Measurements from ENCODE around the gene CBARP.
"Not testable (repeated sequence)": the region's sequence is repeated elsewhere in the genome, so short reads cannot be mapped to it uniquely, and the experiment has no call there.

Gene CBARP

DNA sequence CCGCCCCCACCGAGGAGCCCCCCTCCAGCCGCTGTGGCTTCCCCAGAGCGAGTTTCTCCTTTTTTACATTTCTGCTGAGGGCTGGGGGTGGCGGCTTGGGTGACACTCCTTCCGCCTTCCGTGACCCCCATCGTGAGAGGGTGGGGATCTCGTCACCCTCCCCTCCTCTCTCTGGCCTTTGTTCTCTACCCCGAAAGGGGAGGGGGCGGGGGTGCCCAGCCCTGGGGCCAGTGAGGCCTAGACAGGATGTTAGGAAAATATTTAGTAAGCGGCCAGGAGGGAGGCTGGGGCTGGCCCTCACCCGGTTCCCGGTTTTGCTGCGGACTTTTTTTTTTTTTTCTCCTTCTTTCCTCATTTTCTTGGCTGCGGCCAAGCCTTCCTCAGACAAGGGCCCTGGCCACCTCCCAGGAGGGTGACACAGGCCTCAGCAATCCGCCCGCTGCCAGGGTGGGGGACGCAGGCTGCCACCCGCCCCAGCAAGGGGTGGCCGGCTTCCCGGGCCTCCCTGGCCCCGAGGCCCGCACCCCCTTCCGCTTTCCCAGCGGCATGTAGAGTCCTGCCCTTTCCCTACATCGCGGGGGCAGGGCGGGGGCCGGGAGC, 14.5 kb upstream of the CBARP start:
- DNase-seq, result peak; percentile 70 to 76

DNA sequence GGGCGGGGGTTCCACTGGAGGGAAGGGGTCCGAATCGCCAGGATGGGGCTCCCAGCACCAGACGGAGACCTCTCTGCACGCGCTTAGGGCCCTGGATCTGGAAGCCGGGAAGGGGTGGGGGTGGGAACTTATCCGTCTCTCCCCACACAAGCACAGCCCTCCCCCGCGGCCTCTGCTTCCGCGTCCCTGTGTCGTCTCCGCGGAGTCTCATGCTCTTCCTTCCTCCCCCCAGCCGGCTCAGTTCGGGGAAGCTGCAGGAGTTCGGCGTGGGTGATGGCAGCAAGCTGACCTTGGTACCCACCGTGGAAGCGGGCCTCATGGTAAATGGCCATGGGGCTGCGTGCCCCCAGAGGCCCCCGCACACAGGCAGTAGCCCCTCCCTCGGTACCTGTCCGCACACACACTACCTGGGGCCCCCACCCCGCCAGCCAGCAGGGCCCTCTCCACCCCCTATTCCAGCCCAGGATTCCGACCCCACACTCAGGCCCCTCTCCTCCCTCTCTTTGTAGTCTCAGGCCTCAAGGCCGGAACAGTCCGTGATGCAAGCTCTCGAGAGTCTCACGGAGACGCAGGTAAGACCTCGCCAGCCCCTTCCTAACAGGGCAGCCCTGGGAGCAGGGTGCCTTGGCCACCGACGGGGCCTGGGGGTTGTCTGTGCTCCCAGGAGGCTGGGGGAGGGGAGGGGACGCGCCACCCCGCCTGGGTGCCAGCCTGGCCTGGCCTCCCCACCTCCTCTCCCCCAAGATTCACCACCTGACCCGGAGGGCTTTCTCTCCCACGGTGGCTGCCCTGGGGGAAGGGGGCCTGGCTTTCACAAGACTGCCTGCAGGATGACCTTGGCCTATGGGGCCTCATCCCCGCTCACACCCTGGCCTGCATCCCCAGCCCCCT, 13.8 kb upstream of the CBARP start:
- DNase-seq, result peak; percentile 68 to 78

DNA sequence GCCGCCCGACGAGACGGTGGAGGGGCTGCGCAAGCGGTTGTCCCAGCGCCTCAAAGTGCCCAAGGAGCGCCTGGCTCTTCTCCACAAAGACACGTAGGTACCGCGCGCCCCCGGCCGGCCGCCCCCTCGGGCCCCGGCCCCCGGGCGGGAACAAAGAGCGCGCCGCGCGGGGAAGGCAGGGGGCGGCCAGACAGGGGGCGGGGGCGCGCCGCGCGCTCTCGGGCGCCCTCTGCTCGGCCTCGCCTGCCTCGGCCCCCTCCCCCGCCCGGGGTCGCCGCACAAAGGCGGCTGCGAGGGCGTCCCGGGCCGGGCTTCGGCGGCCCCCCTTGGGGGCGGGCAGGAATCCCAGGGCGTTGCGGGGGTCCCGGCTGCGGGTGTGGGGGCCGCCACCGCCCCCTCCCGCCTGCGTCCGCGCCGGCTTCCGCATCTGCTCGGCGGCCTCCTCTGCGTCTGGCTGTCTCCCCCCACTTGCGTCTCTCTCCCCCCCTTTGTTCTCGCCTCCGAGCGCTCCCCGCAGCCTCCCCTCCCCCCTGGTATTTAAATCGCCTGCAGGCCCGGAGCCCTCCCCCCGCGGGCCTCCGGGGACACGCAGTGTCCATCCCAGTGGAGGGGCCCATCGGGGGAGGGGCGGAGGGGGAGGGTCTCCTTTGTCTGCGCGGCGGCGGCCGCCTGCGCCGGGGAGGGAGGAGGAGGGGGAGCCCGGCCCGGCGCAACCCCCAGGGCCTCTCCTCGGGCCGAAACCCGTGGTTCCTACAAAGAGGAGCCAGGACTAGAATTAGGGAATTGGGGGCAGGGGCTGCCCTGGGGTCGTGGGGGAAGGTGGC, 12.8 kb upstream of the CBARP start:
- DNase-seq, result no peak

DNA sequence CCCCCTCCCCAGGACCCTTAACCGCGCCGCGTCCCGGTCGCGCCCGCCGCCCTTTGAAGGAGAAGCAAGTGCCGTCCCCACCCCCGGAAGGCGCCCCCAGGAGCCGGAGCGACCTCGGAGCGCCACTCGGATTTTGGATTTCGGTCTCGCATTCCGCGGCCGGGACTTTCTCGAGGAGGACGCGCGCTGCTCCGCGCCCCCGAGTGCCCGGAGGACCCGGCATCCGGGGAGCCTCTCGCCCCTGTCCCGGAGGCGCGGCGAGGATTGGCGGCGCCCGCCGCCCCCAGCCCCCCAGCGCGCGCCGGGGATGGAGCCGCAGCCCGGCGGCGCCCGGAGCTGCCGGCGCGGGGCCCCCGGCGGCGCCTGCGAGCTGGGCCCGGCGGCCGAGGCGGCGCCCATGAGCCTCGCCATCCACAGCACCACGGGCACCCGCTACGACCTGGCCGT, 12.2 kb upstream of the CBARP start:
- no peak for DNase-seq

DNA sequence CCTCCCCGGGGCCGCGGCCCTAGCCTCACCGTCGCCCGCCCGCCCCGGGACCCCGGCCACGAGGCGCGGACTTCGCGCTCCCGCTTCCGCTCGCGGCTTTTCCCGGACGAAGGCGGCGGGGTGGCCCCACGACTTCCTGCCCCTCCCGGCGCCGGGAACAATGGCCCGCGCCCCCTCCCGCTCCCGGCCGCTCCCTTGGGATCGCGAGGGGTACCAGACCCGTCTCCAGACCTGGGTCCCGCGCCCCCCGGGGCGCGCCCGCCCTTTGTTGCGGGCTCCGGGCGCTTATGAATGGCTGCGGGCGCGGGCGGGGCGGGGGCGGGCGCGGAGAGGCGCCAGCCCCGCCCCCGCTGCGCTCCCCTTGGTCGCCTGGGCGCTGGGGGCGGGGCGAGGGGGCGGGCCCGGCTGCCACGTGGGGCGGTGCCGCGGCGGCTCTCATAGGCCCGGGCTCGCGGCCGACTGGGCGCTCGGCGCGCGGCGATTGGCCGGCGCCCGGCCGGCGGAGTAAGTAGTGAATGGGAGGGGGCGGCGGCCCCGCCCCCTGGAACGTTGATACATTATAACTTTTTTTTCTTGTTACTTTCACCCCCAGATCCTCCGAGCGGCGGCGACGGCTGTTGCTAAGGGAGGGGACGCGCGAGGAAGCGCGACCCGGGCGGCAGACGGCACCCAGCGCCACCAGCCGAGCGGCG, 11.6 kb upstream of the CBARP start:
- peak; percentile 92 to 95 for DNase-seq

DNA sequence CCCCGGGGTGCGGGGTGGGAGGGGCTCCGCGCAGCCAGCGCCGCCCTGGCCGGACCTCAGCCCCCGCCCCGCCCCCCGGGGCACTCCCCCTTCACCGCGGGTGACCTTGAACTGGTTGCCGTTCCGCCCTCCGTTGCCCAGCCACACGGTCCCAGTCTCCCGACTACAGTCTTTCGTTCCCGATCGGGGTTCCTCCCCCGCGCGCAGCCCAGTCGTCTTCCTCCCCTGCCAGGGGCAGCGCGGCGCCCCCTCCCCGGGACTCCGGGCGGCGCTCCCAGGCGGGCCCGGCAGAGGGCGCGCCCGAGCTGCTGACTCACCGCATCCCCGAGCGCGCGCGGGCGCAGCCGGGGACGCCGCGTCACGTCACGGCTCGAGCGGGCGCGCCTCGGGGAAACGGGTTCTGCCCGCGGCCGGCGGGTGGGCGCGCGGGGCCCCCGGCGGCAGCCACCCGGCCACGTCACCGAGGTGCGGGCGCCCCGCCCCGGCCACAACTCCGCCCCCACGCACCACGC, 11.0 kb upstream of the CBARP start:
- peak; percentile 77 to 81 for DNase-seq

DNA sequence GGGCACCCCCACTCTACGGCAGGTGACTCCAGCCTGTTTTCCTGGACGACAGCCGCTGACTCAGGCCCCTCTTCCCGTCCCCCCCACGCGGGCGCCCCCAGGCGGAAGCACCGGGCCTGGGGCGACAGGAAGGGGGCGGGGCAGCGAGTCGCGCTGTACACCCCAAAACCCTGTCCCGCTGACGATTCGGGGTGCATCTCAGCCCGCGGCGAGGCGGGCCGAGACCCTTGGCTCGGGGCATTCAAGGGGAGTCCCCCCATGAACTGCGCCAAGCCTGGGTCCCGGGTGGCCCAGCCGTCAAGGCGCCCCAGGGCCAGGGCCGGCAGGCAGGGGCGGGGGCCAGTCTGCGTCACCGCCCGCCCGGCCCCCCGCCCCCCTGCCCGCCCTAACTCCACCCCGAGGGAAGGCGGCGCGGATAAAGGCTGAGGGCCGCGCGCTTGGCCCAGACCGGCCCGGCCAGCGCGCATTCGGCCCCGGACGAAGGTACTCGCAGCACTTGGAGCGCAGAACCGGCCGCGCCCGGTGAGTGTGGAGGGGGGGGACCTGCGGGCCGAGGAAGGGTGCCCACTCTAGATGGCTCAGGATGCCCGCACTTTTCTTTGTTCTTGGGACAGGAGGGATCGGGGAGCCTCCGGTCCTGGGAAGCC, 10.5 kb upstream of the CBARP start, which contains the start of gene MIDN:
MIDN (plus strand) TSS at position 445 of the 647 bp plus-strand sequence. CDS start 1,714 bp downstream, outside the sequence.
- DNase-seq, result peak; percentile 69 to 78

DNA sequence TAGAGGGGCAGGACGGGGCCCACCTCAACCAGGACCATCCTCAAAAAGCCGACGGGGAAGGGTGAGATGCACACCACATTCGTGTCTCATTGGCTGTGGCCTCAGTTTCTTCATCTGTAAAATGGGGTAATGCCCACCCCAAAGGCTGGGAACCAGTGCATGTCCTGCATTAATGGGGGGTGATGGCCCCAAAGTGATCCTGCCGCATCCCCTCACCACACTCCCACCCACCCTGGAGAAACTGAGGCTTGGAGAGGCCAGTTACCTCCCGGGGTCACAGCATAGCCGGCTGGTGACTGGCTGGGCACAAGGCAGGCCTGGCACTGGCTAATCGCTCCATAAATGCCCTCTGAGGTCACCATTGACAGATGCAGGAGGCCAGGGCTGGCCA, 9.9 kb upstream of the CBARP start:
- no peak for DNase-seq

DNA sequence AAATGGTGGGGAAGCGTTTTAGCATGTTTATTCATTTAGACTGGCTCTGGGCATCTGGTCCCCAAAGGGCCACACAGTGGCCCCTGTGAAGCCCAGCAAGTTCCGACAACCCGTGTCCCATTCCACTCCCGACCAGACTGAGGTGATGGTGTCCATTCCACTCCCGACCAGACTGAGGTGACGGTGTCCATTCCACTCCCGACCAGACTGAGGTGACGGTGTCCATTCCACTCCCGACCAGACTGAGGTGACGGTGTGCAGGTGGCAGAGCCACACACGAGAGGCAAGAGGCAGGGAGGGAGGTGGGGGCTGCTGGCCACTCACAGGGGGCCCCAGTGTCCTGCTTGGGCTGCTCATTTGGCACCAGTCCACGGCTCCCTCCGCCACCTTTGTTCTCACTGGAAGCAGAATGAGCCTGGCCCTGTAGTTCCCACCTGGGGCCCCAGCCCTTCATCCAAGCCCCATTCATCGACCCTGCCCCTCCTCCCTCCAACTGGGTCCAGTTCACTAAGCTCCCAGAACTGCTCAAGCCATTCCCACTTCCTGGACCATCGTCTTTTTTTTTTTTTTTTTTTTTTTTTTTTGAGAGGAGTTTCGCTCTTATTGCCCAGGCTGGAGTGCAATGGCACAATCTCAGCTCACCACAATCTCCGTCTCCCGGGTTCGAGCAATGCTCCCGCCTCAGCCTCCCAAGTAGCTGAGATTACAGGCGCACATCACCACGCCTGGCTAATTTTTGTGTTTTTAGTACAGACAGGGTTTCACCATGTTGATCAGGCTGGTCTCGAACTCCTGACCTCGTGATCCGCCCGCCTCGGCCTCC, 8.7 kb upstream of the CBARP start:
- not testable (repeated sequence) for DNase-seq

DNA sequence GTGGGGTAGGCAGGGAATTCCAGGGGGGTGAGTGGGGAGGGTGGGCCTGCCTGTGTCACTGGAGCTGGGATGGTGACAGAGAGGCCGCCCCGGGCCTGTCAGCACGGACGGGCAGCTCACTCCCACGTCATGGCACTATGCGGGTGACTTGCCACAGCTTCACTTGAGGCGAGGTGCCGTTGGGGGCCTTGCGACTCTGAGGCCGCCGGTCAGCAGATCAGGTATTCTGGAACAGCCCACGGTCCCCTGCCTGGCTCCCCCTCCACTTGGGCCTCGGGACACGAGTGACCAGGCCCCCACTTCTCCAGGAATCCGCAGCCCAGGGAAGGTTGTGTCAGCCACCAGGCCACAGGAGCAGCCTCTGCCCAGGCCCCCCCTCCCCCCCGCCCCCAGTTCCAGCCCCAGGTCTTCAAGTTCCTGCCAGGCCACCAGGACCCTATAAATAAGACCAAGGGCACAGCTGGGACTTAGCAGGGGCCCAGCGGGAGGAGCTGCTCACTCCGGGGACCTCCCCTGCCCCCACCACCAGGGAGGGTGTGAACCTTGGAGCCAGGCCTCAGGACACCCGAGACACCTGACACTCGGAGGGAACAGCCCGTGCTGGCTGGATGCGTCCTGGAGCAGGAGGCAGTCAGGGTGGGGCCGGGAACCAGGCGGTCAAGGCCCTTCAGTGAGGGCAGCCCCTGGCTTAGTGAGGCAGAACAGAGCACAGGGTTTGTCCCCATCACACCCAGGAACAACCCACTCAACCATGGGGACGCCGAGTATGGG, 7.9 kb upstream of the CBARP start:
- no peak for DNase-seq

DNA sequence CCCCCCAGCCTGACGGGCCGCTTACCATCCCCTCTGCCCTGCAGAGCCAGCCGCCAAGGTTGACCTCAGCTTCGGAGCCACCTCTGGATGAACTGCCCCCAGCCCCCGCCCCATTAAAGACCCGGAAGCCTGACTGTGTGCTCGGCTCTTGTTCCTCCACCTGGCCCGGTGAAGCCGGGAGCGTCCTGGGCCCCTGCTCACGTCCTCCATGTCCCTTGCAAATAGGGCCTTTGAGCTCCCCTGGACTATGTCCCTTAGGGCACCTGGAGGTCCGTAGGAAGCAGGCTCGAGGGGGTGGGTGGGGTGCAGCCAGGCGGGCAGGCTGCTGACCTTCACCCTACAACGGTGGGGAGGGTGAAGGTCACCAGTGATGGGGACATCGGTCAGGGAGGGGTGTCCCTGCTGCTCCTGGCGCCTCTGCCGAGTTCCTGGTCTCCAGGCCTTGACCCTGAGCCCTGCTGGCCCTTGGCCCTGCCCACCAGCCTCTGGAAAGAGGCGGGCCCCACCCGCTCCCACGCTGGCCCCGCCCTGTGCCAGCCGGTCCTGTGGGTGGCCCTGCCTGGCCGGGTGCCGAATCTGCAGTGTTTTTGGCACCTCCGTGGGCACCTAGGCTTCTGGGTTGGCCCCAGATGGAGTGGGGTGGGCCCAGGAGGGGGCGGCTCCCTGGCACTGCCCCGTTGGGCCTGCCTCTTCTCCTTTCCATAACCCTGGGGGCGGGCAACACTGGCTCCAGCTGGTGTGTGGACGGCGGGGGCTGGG, 7.1 kb upstream of the CBARP start:
- DNase-seq, result peak in 1 of 2 experiments; percentile 40

DNA sequence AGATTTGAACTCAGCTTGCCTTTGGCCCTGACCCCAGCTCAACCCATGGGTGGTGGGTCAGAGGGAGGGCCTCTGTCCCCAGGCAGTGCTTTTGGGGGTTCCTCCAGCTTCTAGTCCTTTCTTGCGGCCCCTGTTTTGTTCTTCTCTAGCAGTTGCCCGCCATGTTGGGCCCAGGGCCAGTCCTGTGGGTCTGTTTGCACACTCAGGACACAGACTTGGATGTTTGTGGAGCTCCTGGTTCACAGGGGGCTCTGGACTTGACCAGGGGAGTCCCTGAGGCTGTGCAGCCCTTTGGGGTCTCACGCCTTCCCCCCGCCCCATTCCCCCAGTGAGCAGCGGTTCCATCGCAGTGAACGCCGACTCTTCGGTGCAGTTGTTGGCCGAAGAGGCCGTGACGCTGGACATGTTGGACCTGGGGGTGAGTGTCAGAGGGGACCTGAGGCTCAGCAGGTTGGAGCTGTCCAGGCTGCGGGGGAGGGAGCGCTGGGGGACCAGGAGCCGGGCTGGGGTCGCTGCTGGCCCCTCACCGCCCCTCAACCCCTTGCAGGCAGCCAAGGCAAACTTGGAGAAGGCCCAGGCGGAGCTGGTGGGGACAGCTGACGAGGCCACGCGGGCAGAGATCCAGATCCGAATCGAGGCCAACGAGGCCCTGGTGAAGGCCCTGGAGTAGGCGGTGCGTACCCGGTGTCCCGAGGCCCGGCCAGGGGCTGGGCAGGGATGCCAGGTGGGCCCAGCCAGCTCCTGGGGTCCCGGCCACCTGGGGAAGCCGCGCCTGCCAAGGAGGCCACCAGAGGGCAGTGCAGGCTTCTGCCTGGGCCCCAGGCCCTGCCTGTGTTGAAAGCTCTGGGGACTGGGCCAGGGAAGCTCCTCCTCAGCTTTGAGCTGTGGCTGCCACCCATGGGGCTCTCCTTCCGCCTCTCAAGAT, 6.2 kb upstream of the CBARP start:
- peak; percentile 86 to 88 for DNase-seq

DNA sequence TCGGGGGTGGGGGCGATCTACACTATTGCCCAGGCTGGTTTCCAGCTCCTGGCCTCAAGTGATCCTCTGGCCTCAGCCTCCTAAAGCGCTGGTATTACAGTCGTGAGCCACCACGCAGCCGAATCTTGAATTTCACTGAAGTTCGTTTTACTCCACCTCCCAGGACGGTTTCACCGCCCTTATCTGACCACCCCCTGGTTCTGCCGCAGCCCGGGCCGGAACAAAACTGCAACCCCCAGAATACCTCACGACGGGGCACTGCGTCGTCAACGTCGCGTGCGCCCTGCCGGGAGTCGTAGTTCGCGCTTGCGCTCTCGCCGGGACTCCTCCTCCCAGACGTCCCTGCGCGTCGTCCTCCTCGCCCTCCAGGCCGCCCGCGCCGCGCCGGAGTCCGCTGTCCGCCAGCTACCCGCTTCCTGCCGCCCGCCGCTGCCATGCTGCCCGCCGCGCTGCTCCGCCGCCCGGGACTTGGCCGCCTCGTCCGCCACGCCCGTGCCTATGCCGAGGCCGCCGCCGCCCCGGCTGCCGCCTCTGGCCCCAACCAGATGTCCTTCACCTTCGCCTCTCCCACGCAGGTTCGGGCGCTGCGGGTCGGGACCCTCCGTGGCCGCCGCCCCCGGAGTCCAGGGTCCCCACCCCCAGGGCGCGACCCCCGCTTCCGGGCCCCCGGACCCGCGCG, 3.8 kb upstream of the CBARP start, which contains the start of gene ATP5F1D:
ATP5F1D (plus strand) TSS at position 335 of the 679 bp plus-strand sequence; CDS start at position 435, 100 bp downstream.
- peak; percentile 93 to 95 for DNase-seq

DNA sequence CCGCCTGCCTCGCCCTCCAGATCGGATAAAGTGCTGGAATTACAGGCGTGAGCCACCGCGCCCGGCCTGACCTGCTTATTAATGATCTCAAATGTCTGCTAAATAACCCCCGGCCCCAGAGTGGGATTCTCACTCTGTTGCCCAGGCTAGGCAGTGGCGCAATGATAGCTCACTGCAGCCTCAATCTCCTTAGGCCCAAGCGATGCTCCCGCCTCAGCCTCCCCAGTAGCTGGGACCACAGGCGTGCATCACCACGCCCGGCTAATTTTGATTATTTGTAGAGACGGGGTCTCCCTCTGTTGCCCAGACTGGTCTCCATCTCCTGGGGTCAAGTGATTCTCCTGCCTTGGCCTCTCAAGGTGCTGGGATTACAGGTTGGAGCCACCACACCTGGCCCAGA, 3.1 kb upstream of the CBARP start:
- no peak for DNase-seq

DNA sequence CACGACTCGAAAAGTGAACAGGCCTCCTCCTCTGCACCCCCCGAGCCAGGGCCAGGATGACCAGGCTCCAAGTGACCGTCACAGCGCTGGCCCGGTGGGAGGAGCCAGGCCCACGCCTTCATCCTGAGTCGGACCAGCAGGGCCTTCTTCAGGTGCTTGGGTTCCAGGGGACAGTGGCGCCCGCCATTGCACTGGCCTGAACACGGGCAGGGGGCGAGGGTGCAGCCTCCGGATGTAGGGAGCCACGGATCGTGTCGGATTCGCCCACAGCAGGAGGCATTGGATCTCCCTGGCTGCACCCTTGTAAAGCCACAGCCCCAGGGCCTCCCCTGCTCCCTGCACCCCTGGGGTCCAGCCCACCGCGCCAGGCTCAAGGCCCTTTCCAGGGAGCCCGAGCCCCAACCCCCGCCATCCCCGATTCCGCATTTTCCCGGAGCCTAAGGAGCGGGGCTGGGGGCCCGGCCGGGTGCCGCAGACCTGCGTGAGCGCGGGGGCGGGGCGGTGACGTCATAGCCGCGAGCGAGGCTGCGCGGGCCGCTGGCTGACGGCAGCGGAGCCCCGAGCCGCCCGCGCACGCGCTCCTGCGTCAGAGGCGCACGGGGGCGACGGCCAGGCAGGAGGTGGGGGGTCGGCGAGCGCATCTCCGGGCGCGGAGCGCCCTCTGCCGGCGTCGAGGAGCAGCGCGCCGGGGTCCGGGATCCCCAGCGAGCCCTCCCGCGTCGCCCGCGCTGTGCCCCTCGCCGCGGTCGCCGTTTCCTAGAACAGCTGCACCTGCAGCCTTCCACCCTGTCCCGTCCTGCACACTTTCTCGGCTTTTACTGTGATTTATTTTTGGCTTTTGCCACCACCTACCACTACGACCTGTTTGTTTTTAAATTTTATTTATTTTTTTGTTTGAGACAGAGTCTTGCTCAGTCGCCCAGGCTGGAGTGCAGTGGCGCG, 2.3 kb upstream of the CBARP start:
- peak; percentile 91 for DNase-seq

DNA sequence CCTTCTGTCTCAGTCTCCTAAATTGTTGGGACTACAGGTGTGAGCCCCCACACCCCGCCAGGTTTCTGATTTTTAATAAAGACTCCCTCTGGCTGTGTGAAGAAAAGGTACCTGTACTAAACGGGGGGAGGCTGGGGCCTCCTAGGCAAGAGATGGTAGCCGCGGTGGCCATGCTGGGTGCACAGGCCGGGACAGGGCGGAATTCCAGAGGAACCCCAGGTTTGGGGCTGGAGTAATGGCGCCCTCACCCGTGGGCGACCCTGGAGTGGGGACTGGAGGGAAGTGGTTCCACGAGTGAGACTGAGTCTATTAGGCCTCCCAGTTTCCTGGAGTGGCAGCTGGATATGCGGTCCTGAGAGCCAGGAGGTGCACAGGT, 1.6 kb upstream of the CBARP start:
- no peak for DNase-seq
